ENCODE results near the gene LARGE2. TPM values are rescaled to one million over a fixed set of nuclear protein-coding genes. Genes with fewer than 3 reads are reported as not detected.

LARGE2 gene
- total RNA-seq, 1 experiment from 2014 or later = 67.6 TPM

- no peak for ATAC-seq
- H3K9me3 ChIP-seq (ENCODE audit: control insufficient read depth in 1 of 2, insufficient read depth in 1 of 2, low read depth in 1 of 2, low read length in 2 of 2) = no peaks in the 10 kb centered on the region
- H3K27ac ChIP-seq (ENCODE audit: low read depth, low read length) = no peak overlapping the region
- no peak overlapping the region for H3K4me2 ChIP-seq (ENCODE audit: low read length)
- no peak overlapping the region for H3K9ac ChIP-seq (ENCODE audit: low read length)
- H3K36me3 ChIP-seq (ENCODE audit: control insufficient read depth in 1 of 2, insufficient read depth in 2 of 2, low read length in 2 of 2) = no peaks in the 10 kb centered on the region
- RAD21 ChIA-PET (ENCODE audit: low non-redundant PET in 1 of 2, low total read pairs in 2 of 2, uncharacterized antibody in 2 of 2, unreplicated experiment in 2 of 2) = no interaction called here
- intact Hi-C loops (cut with micrococcal nuclease) = no loop called here
- no peaks in the 10 kb centered on the region for H3K79me2 ChIP-seq (ENCODE audit: insufficient read depth, low read length)
- no peak overlapping the region for H2AFZ ChIP-seq (ENCODE audit: low read depth, low read length, poor library complexity, severe bottlenecking)
- H3K4me1 ChIP-seq (ENCODE audit: control insufficient read depth in 1 of 2, insufficient read depth in 2 of 2, low read length in 2 of 2) = peaks cover 0 to 8% of the 10 kb centered on the region in 2 experiments; a peak in 1 of 4 replicates
- H3K27me3 ChIP-seq (ENCODE audit: insufficient read depth, low read length) = no peaks in the 10 kb centered on the region
- BruUV-seq (replicated peaks) = no TSS peak
- H3K9me2 ChIP-seq (ENCODE audit: insufficient read depth) = no peaks in the 10 kb centered on the region
- POLR2A ChIA-PET = no interaction called here
- H3K4me3 ChIP-seq (replicated peaks in 1 of 2; ENCODE audit: low read depth in 1 of 2, low read length in 2 of 2) = no peak overlapping the region
- TF ChIP-seq ZNF274 (IDR thresholded peaks at IDR 0.05; ENCODE audit: low read depth, low read length) (no peak), ELF1 (IDR thresholded peaks at IDR 0.05; ENCODE audit: borderline replicate concordance, low read depth) (no peak), SP1 (IDR thresholded peaks at IDR 0.05; ENCODE audit: low read depth) (no peak), MAX (IDR thresholded peaks at IDR 0.05) (no peak), EZH2 (IDR thresholded peaks at IDR 0.05) (no peak), CEBPB (IDR thresholded peaks at IDR 0.05; ENCODE audit: low read depth) (no peak), YY1 (IDR thresholded peaks at IDR 0.05; ENCODE audit: extremely low read depth, insufficient replicate concordance, low read depth, low read length) (no peak), REST (IDR thresholded peaks at IDR 0.05; ENCODE audit: low read depth) (no peak), ATF3 (IDR thresholded peaks at IDR 0.05) (no peak), CBX3 (IDR thresholded peaks at IDR 0.05; ENCODE audit: low read depth) (no peak), CTCF (IDR thresholded peaks at IDR 0.05 in 2 of 3, conservative IDR thresholded peaks at IDR 0.05 in 1 of 3; ENCODE audit: borderline replicate concordance in 1 of 3, insufficient read depth in 1 of 3, low read depth in 2 of 3, low read length in 2 of 3) (no peak), FOSL1 (IDR thresholded peaks at IDR 0.05; ENCODE audit: low read depth) (no peak), POLR2AphosphoS5 (IDR thresholded peaks at IDR 0.05; ENCODE audit: low read depth, low read length) (no peak), JUND (IDR thresholded peaks at IDR 0.05) (no peak), ZFX (IDR thresholded peaks at IDR 0.05) (no peak), RAD21 (IDR thresholded peaks at IDR 0.05; ENCODE audit: low read depth) (no peak)
- DNase-seq (ENCODE audit: low read depth, low spot score) = no peak
- no peaks in the 10 kb centered on the region for H4K20me1 ChIP-seq (ENCODE audit: insufficient read depth)
- CTCF ChIA-PET = no interaction called here
These were observed 34.9 kb upstream of the LARGE2 start for GRCh38 chr11:45887587-45887986.

Measured in HCT116 (cell line).